ENCODE data around the gene PDSS2. TPM values are rescaled to one million over a fixed set of nuclear protein-coding genes. Genes with fewer than 3 reads are reported as not detected.

Gene PDSS2
- total and polyA plus RNA-seq, 2 of the 8 experiments (the other 6 are each of a cell fraction or from before 2014, with no cell fraction given) = 10.7 to 16.1 TPM

DNA sequence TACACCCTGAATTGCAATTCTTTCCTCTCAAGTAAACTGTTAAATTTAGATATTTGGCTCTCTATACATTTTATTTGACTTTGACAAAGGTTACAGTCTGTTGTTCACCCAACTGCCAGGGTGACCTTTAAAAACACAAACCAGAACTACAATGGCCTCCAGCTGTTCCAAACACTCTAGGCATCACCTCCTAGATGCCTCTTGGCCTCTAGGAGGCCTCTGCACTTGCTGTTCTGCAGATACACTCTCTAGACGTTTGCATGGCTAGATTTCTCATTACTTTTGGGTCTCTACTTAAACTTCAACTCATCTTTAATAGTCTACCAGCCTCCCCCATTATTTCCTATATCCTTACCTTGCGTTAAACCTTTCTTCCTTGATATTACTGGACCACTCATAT is 241.2 kb downstream of the PDSS2 start:
- Histone ChIP-seq H3K27me3 (replicated peaks in 1 of 4; ENCODE audit: control insufficient read depth in 3 of 4, extremely low read depth in 1 of 4, insufficient read depth in 3 of 4, low read length in 3 of 4) (no peaks in the 10 kb centered on the region), H2BK5ac (ENCODE audit: low read depth, low read length) (no peak overlapping the region), H4K20me1 (replicated peaks in 1 of 2; ENCODE audit: control insufficient read depth in 1 of 2, insufficient read depth in 2 of 2, low read length in 2 of 2) (no peaks in the 10 kb centered on the region), H3K4me2 (ENCODE audit: insufficient read depth in 1 of 2, low read depth in 2 of 2, low read length in 2 of 2) (no peak overlapping the region), H2BK20ac (ENCODE audit: low read length) (no peak overlapping the region), H3K9me3 (ENCODE audit: insufficient read depth in 2 of 2, low read depth in 1 of 2, low read length in 1 of 2) (no peaks in the 10 kb centered on the region), H3K4ac (replicated peaks; ENCODE audit: insufficient read length, low read depth, low read length) (no peak overlapping the region), H3K4me3 (ENCODE audit: extremely low read depth in 1 of 4, insufficient read depth in 2 of 4, low read depth in 3 of 4, low read length in 4 of 4) (no peak overlapping the region), H3K36me3 (ENCODE audit: control insufficient read depth in 2 of 4, insufficient read depth in 4 of 4, low read length in 3 of 4) (no peaks in the 10 kb centered on the region), H2BK15ac (ENCODE audit: low read length) (no peak overlapping the region), H3K79me2 (ENCODE audit: control insufficient read depth in 1 of 2, insufficient read depth in 2 of 2, low read length in 2 of 2) (no peaks in the 10 kb centered on the region), H3K79me1 (ENCODE audit: low read depth, low read length) (no peaks in the 10 kb centered on the region), H3K4me1 (replicated peaks in 1 of 4; ENCODE audit: control insufficient read depth in 3 of 4, insufficient read depth in 4 of 4, low read length in 3 of 4) (peaks cover 0 to 3% (median 0%) of the 10 kb centered on the region in 4 experiments; a peak in 3 of 7 replicates), H4K8ac (ENCODE audit: extremely low read depth, insufficient read depth, low read length) (no peak overlapping the region), H3K23ac (ENCODE audit: insufficient read length) (no peak overlapping the region), H3K27ac (ENCODE audit: low read depth, low read length) (no peak overlapping the region), H2BK120ac (replicated peaks; ENCODE audit: low read depth, low read length) (no peak overlapping the region), H2BK12ac (ENCODE audit: low read depth, low read length) (no peak overlapping the region), H3K23me2 (ENCODE audit: low read depth, low read length) (no peaks in the 10 kb centered on the region), H3K18ac (ENCODE audit: extremely low read depth, low read length) (no peak overlapping the region), H3K14ac (ENCODE audit: insufficient read length) (no peak overlapping the region), H2AK5ac (ENCODE audit: low read depth, low read length) (no peak overlapping the region), H2AFZ (ENCODE audit: low read length) (no peak overlapping the region), H4K91ac (replicated peaks; ENCODE audit: insufficient read length, low read length) (no peak overlapping the region), H3K56ac (replicated peaks; ENCODE audit: insufficient read length, low read depth, low read length) (no peak overlapping the region), H4K5ac (ENCODE audit: insufficient read length, low read depth, low read length) (no peak overlapping the region), H3K9ac (replicated peaks in 1 of 4; ENCODE audit: extremely low read depth in 1 of 4, low read depth in 3 of 4, low read length in 3 of 4) (no peak overlapping the region)
- DNase-seq (ENCODE audit: low read depth in 1 of 2, low spot score in 2 of 2) (no peak), FAIRE-seq (peak; percentile 72)
- POLR2A ChIA-PET (ENCODE audit: partially characterized antibody) = no interaction called here
- CTCF ChIA-PET (ENCODE audit: partially characterized antibody) = no interaction called here
- 50% methylated on average over 2 of the region's 2 CpGs; no CpG with 5 or more reads in 1 of the 2 experiments for WGBS, 2 experiments (ENCODE audit: extremely low coverage in 1 of 2, insufficient coverage in 1 of 2, insufficient read length in 1 of 2, insufficient replicate concordance in 2 of 2, low coverage in 1 of 2, low lambda C conversion rate in 2 of 2, missing lambda C conversion rate in 1 of 2)
- TF ChIP-seq, protein P1, sequence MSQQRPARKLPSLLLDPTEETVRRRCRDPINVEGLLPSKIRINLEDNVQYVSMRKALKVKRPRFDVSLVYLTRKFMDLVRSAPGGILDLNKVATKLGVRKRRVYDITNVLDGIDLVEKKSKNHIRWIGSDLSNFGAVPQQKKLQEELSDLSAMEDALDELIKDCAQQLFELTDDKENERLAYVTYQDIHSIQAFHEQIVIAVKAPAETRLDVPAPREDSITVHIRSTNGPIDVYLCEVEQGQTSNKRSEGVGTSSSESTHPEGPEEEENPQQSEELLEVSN (IDR thresholded peaks at IDR 0.05) = no peak
- TF ChIP-seq ZNF274 (IDR thresholded peaks at IDR 0.05; ENCODE audit: borderline replicate concordance, extremely low read depth, low read length) (no peak), KDM1A (IDR thresholded peaks at IDR 0.05; ENCODE audit: borderline replicate concordance, low read length) (no peak), HDAC6 (IDR thresholded peaks at IDR 0.05; ENCODE audit: low read depth, low read length) (no peak), SIX5 (IDR thresholded peaks at IDR 0.05; ENCODE audit: low read depth, low read length) (no peak), KDM4A (IDR thresholded peaks at IDR 0.05; ENCODE audit: low read depth, low read length, severe bottlenecking) (no peak), YY1 (IDR thresholded peaks at IDR 0.05; ENCODE audit: low read depth, low read length) (no peak), TCF12 (IDR thresholded peaks at IDR 0.05; ENCODE audit: low read depth, low read length) (no peak), POLR2A (IDR thresholded peaks at IDR 0.05; ENCODE audit: control extremely low read depth in 1 of 2, low read depth in 2 of 2, low read length in 2 of 2) (no peak), CHD1 (IDR thresholded peaks at IDR 0.05; ENCODE audit: low read depth, low read length) (no peak)
- TF ChIP-seq, protein P2, sequence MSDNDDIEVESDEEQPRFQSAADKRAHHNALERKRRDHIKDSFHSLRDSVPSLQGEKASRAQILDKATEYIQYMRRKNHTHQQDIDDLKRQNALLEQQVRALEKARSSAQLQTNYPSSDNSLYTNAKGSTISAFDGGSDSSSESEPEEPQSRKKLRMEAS (IDR thresholded peaks at IDR 0.05) = no peak
- TF ChIP-seq, protein P3, sequence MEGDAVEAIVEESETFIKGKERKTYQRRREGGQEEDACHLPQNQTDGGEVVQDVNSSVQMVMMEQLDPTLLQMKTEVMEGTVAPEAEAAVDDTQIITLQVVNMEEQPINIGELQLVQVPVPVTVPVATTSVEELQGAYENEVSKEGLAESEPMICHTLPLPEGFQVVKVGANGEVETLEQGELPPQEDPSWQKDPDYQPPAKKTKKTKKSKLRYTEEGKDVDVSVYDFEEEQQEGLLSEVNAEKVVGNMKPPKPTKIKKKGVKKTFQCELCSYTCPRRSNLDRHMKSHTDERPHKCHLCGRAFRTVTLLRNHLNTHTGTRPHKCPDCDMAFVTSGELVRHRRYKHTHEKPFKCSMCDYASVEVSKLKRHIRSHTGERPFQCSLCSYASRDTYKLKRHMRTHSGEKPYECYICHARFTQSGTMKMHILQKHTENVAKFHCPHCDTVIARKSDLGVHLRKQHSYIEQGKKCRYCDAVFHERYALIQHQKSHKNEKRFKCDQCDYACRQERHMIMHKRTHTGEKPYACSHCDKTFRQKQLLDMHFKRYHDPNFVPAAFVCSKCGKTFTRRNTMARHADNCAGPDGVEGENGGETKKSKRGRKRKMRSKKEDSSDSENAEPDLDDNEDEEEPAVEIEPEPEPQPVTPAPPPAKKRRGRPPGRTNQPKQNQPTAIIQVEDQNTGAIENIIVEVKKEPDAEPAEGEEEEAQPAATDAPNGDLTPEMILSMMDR (IDR thresholded peaks at IDR 0.05; ENCODE audit: control extremely low read depth in 1 of 3, insufficient read depth in 1 of 3, low read depth in 1 of 3, low read length in 3 of 3) = peak in 1 of 3 experiments; percentile 21; a peak in 2 of 4 replicates
